OCI-LY1 (cell line): ENCODE measurements around the gene MINDY1.

Experiments
- EZH2 ChIP-seq: fragments of 200-600 bp; sonication (generic), shearing (Covaris generic); IDR thresholded peaks from 2 replicates; pipeline ENCODE4 v1.8.0; 2017; ENCODE audit warnings: borderline replicate concordance, mixed run types, mild to moderate bottlenecking, antibody characterized with exemption, low read length, moderate library complexity, mixed read lengths
- TF ChIP-seq, protein P1 (sequence below): fragments of 200-600 bp; sonication (generic), shearing (Covaris generic); IDR thresholded peaks from 2 replicates; pipeline ENCODE4 v1.5.1; 2017; ENCODE audit warnings: mild to moderate bottlenecking, antibody characterized with exemption, low read length, moderate library complexity, mixed read lengths

DNA sequence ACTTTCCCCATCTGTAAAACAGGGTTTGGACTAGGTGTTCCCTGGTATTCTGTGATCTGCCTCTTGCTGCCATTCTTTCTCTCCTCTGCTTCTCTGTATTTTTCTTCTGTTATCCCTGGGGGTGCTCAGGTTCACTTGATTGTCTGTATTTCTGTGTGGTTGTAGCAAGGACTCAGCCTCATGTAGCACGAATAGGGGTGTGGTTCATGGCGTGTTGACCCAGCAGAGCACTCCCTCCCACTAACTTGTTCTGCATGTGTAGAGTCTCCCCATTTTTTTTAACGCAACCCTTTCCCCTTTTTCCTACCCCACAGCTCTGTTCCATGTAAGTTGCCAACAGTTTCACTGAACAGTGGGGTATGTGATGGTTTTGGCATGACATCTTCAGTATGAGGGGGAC lies 28.5 kb upstream of the MINDY1 start:
- TF ChIP-seq, protein P1, sequence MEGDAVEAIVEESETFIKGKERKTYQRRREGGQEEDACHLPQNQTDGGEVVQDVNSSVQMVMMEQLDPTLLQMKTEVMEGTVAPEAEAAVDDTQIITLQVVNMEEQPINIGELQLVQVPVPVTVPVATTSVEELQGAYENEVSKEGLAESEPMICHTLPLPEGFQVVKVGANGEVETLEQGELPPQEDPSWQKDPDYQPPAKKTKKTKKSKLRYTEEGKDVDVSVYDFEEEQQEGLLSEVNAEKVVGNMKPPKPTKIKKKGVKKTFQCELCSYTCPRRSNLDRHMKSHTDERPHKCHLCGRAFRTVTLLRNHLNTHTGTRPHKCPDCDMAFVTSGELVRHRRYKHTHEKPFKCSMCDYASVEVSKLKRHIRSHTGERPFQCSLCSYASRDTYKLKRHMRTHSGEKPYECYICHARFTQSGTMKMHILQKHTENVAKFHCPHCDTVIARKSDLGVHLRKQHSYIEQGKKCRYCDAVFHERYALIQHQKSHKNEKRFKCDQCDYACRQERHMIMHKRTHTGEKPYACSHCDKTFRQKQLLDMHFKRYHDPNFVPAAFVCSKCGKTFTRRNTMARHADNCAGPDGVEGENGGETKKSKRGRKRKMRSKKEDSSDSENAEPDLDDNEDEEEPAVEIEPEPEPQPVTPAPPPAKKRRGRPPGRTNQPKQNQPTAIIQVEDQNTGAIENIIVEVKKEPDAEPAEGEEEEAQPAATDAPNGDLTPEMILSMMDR = no peak
- no peak for TF ChIP-seq EZH2
